Head of caudate nucleus (tissue), 42 donors: Measurements from ENCODE around the gene FAIM.
A peak's percentile ranks its signal among the peaks of the same experiment; 100 is the strongest.
"Not testable (repeated sequence)": the region's sequence is repeated elsewhere in the genome, so short reads cannot be mapped to it uniquely, and the experiment has no call there.

Experiments used
- DNase-seq, 42 donors: peaks; one replicate each; pipeline versions ENCODE4 v3.0.0 to v3.0.0-alpha.2; 2020 to 2021; ENCODE audit warnings: mixed read lengths in 7 of 42
- intact Hi-C: fragments of 100-400 bp; cut with DNase I; formaldehyde crosslinking; loops from one replicate; pipeline ENCODE4 v1.15.0; 2022

FAIM gene

GRCh38 chr3:138597186-138597976 lies 11.2 kb upstream of the FAIM start:
- intact Hi-C loops, result not testable (repeated sequence)

GRCh38 chr3:138598534-138598933 lies 10.0 kb upstream of the FAIM start:
- DNase-seq, result no peak
- intact Hi-C loops, result no loop called here

More at GRCh38 chr3:138597186-138597976, 11.2 kb upstream of the FAIM start:
- DNase-seq, result not testable (repeated sequence)

- intact Hi-C loops, result no loop called here
- peak in 4 of 42 donors; percentile 23 to 42 (median 29) for DNase-seq
These were observed 8.3 kb upstream of the FAIM start for GRCh38 chr3:138600100-138600745.

- intact Hi-C loops, DNase-seq: not testable (repeated sequence)
These were observed 6.9 kb upstream of the FAIM start for GRCh38 chr3:138601661-138602060.

- DNase-seq, intact Hi-C loops: not testable (repeated sequence)
These were observed 4.4 kb upstream of the FAIM start for GRCh38 chr3:138604106-138604595.

GRCh38 chr3:138609898-138610266 lies 1.3 kb downstream of the FAIM start:
- DNase-seq, result peak in 3 of 42 donors; percentile 35 to 47 (median 39)
- intact Hi-C loops, result loop anchor here (5.0 kb wide), 2 partner anchors 222 to 307 kb away; partner anchors contain the start of gene PIK3CB

GRCh38 chr3:138615462-138615861 lies 6.9 kb downstream of the FAIM start:
- no peak for DNase-seq
- intact Hi-C loops, result no loop called here

GRCh38 chr3:138620431-138620830 lies 11.9 kb downstream of the FAIM start:
- DNase-seq, result no peak
- intact Hi-C loops, result no loop called here

- no peak for DNase-seq
- intact Hi-C loops, result no loop called here
These were observed 15.9 kb downstream of the FAIM start for GRCh38 chr3:138624518-138624917.

- peak in 31 of 42 donors; percentile 11 to 77 (median 37) for DNase-seq
- intact Hi-C loops, result no loop called here
These were observed 17.3 kb downstream of the FAIM start for GRCh38 chr3:138625707-138626365.

GRCh38 chr3:138629526-138629925 lies 21.0 kb downstream of the FAIM start:
- no peak for DNase-seq
- intact Hi-C loops, result no loop called here

GRCh38 chr3:138638641-138639040 lies 30.1 kb downstream of the FAIM start:
- intact Hi-C loops, result no loop called here
- DNase-seq, result no peak

- no peak for DNase-seq
- intact Hi-C loops, result no loop called here
These were observed 32.0 kb downstream of the FAIM start for GRCh38 chr3:138640537-138640936.

- DNase-seq, result no peak
- intact Hi-C loops, result no loop called here
These were observed 33.8 kb downstream of the FAIM start for GRCh38 chr3:138642226-138642926.

GRCh38 chr3:138642927-138643253 lies 34.3 kb downstream of the FAIM start:
- DNase-seq, result no peak
- intact Hi-C loops, result no loop called here

- DNase-seq, result no peak
- intact Hi-C loops, result no loop called here
These were observed 37.4 kb downstream of the FAIM start for GRCh38 chr3:138646008-138646407.

- no peak for DNase-seq
- intact Hi-C loops, result no loop called here
These were observed 37.9 kb downstream of the FAIM start for GRCh38 chr3:138646513-138646912.

- intact Hi-C loops, result no loop called here
- DNase-seq, result no peak
These were observed 40.6 kb downstream of the FAIM start for GRCh38 chr3:138649134-138649533.

GRCh38 chr3:138653567-138653966 lies 45.0 kb downstream of the FAIM start:
- DNase-seq, result peak in 3 of 42 donors; percentile 5 to 47 (median 30)
- intact Hi-C loops, result no loop called here
